HT-29 (cell line): ENCODE results near the gene LRRC4. TPM values are rescaled to one million over a fixed set of nuclear protein-coding genes. Genes with fewer than 3 reads are reported as not detected.

ENCODE experiments used
- DNase-seq: peaks from one replicate; pipeline ENCODE4 v3.0.0-alpha.2; 2015; ENCODE audit warnings: low spot score
- total RNA-seq: library from RNA; depleted of rRNA; stranded (reverse); fragments of >200 nt; shearing (Covaris generic); gene quantifications from 2 replicates; pipeline ENCODE4 v1.2.3, GENCODE V29; 2014

LRRC4 gene
- total RNA-seq, 1 experiment from 2014 or later, result not detected

- DNase-seq, result no peak
Observed at GRCh38 chr7:128031901-128032604, 816 bp upstream of the LRRC4 start.

GRCh38 chr7:128030263-128030653 lies 979 bp downstream of the LRRC4 start:
- DNase-seq, result no peak

DNA sequence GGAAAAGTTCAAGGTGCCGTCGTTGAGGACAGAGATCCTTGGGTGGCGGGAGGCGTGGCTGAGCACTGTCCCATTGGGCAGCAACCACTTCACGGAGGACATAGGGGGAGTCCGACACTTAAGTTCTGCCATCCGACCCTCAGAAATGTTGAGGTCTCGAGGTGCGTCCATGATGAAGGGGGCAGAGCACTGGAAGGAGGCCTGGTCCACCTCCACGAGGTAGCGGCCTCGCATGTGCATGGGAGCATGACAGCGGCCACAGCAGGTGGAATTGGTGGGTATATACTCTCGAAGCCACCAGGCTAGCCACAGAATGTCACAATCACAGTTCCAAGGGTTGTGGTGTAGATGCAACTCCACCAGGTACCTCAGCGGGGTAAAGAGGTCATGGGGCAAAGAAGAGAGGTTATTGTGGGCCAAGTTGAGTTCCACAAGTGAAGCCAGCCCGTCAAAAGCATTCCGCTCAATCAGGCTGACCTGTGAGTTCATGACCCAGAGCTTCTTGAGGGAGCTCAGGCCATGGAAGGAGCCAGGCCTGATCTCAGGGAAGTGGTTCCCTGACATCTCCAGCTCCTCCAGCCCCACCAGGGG lies 1.7 kb downstream of the LRRC4 start:
- no peak for DNase-seq

- no peak for DNase-seq
Observed at GRCh38 chr7:128027485-128027980, 3.7 kb downstream of the LRRC4 start.

DNA sequence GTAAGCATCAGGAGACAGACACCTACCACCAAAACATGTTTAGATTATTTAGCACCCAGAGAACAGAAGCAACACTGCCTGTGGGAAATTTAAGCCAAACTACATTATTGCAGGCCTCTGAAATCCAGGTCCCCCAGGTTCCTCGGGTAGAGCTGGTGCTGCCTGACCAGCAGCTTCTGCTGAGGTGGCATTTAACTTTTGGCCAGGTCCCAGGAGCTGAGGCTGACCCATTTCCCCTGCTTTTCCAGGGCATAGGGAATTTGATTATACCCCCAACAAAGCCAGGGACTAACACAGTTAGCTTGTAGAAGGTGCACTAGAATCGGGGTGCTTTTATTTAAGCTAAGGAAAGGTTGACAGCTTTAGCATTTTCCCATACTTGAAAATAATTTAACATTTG lies 4.7 kb downstream of the LRRC4 start:
- DNase-seq, result no peak

DNA sequence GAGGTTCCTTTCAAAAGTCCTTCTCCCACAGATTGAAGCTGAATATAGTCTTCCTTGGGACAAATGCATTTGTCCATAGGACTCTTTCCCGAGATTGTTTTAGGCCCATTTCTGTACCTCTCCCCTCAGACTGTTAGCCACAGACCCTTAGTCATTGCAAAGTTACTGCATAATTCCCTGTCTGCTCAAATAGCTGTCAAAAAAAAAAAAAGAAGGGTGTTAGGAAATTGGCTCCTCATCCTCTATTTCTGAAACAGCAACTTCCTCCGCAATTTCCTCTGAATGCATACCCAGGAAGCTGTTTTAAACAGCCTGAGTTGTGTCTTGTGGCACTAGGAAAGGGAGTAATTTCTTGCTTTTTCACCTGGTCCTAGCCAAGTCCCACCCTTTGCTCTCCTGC lies 5.4 kb downstream of the LRRC4 start:
- no peak for DNase-seq

- DNase-seq, result no peak
Observed at GRCh38 chr7:128025380-128025779, 5.9 kb downstream of the LRRC4 start.

- no peak for DNase-seq
Observed at GRCh38 chr7:128024151-128024550, 7.1 kb downstream of the LRRC4 start.

DNA sequence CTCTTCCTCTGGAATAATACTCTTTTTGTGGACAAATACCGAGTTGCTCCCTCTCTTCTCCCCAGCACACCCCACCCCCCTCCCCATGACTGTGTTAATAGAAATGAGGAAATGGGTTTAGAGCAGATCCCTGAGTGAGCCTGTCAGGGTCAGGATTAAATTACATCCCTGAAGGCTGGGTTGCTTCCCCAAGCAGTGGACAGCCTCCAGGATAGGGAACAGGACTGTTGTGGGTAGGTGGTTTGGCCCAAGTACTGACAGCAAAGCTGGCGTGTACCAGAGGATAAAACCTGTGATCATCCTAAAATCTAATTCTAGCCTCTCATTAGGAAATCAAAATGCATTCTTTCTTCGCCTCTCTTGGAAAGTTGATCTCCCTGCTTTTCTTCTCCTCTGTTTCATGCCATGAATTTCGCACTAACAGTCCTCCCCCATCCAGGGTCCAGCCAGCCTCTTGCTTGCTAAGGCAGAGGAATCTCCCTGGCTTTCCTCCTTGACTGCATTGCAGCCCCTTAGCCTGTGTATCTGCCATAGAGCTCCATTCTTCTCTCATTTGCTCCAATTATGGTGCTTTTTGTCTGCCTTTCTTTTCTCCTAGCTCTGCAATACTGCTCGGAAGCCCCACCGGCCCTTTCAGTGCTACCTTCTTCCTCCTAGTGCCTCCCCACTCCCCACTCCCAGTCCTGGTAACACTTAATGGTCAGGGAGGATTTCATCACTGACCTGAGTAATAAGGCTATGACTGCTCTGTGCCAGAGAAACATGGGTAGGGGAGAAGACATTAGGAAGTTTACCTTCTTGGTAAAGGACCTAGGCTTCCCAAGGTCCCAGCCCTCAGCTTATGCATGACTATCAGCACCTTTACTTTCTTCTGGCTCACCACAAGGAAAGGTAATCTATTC lies 8.4 kb downstream of the LRRC4 start:
- no peak for DNase-seq

GRCh38 chr7:128021366-128021765 lies 9.9 kb downstream of the LRRC4 start:
- DNase-seq, result peak; percentile 27

DNA sequence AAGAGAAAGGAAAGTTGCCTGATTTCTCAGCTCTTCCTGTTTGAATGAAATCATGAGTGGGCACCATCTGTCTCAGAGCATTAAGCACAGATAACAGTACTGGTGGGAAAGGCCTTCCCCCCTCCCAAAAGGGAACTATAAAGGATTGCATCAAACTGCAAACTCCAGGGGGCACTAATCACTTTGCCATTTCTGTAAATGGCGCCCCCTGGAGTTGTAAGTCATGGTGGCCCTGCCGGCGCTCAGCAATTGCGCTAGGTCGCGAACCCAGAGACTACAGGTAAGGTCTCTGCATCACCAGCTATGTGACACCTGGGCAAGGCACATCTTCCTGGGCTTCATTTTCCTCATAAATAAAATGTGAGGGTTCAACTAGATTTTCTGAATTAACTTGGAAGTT lies 11.1 kb downstream of the LRRC4 start:
- DNase-seq, result peak; percentile 18

DNA sequence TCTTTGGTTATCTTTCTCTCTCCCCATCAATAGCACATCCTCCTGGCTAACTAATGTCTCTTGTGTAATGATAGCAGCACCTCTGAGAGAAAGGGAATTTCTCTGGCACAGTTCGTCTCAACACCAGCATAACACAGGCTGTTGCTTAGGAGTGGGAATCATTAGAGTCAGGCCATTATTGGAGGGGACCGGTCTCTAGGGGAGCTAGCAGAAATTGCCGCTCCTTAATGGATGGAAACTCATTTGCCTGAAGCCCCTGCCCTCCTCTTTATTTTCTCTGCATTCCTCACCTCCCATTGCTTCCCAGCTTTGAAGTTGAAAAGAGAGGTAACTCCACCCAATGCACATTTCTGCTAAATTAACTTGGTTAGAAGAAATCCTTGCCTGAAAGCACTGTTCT lies 11.9 kb downstream of the LRRC4 start:
- DNase-seq, result no peak

DNA sequence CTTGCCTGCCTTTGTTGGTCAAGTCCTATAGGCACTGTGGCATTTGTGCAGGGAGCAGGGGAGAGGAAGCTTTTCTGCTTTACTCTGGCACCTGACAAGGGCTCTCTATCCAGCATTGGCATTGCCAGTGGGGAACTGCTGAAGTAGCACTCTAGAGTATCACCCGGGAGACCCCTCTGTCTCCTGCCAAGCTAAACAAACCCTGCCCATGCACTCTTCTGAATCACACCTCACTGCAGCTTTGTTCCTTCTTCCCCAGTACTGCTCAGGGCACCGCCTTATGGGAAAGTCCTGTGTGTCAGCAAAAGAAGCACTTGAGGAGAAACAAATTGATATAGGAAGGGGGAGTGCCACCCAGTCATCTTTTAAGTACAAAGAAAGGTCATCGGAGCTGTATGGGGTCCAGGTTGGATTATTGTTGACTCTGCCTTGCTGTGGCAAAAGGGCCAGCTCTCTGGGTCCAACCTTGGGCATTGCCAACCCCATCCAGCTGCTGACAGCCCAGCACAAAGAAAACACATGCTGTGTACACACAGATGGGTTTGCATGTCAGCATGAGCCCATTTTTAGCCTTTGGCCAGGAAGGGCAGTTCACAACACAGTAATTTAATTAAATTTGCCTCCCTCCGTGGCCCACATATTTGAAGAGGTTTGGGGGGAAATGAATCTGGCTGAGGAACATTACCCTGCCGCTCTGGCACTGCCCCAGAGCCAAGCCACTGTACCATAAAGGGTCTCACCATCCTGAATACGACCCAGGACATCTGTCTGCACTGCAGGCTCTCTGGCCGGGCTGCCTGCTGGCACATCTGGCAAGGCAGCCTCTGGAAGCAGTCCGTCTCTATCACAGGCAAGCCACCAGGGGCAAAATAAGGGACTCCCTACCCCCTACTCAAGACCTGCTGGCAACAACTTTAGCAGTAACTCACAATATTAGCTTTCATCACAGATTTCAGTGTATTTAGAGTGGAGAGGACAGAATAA lies 13.1 kb downstream of the LRRC4 start:
- no peak for DNase-seq

DNA sequence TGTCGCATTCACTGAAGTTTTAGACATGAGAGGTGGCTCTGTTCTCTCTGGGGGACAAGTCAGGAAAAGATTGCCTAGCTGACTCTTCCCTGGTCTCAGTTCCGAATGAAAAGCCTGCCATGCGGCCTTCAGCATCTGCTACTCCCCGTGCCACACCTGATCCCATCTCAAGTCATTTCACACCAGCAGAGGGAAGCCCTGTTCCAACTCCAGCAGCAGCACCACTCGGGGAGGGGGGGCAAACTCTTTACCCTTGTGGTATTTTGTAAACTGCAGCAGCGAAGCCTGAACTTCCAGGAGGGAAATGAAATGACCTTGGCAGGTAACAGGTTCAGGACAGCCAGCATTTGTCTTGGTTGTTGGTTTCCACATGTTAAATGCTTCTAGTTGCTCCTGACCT lies 13.8 kb downstream of the LRRC4 start:
- DNase-seq, result no peak

GRCh38 chr7:128014811-128015210 lies 16.4 kb downstream of the LRRC4 start:
- no peak for DNase-seq

DNA sequence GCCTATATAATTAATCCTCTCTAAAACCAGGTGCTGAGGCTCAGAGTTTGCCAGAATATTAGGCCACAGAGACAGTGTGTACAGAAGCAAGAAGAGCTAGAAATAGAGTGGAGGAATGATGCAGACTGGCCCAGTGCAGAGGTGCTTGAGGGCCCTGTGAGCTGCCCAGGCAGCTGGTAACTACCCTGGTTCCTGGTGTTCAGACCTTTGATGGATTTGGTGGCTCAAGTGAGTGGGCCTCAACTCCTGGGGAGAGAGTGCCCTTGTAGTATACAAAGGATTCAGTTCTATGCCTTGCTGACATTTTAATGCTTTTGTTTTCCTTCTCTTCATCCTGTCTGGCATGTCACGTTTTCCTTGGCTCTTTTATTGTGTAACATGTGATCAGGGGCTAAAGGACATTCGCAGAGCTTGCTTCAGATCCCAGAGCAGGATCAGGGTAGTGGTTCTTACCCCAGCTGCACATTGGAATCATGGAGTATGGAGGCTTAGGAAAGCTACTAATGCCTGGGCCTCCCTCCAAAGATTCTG lies 20.0 kb downstream of the LRRC4 start:
- no peak for DNase-seq

DNA sequence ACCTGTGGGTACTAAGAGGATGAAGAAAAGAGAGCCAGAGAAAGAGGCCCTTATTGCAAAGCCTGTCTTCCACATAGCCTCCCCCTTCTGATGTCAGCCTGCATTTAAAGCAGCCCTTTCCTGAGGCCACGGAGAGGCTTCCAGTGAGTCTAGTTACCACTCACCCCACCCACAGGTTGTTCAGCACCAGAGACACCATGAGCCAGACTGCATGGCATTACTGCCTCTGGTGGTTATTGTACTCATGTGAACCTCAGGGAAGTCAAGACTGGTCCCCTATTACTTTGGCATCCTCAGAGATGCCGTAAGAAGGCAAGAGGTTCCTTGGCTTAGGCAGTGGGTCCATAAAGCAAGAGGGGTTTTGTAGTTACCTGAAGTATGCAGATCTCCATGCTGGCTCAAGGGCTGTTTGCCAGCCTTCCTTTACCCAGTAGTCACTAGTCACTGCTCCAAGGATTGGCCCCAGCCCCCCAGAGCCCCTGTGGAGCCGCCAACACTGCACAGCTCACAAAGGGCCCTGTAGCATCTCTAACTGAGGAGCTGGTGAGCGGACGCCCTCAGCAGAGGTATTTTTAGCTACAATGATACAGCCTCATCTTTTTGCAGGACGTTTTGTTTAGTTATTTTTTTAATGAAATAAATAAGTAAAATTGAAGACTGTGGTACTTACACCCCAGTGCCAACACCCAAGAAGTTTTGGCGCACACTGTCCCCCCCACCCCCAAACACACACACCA lies 20.7 kb downstream of the LRRC4 start:
- DNase-seq, result peak; percentile 19

- DNase-seq, result no peak
Observed at GRCh38 chr7:128008744-128009143, 22.5 kb downstream of the LRRC4 start.

DNA sequence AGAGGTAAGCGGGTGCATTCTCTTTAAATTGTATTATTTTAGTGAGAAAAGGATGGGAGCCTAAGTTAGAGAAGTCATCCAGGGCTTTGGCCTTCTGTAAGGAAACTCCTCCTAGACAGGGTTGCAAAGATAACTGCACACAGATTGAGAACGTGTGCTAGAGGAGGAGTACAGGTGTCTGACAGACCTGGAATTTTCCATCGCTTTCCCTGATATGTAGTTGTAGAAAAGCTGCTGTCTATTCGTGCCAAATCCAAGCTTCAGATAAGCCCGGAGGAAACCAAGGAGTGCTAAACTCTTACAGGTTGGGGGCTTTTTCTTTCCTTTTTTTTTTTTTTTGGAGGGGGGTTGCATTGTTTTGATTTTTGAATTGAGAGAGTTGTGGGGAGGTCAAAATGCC lies 23.1 kb downstream of the LRRC4 start:
- DNase-seq, result no peak

- DNase-seq, result no peak
Observed at GRCh38 chr7:128007303-128007680, 23.9 kb downstream of the LRRC4 start.
